Activated CD4-positive, alpha-beta T cell treated with anti-CD3 and anti-CD28 coated beads, Interleukin-10, Interleukin-2, amounts not matched to agents 100 ng/mL and 50 ng/mL, durations not matched to agents 16 hours and 8 hours (primary cell): ENCODE data around the gene PIGB.
"Not testable (repeated sequence)": the region's sequence is repeated elsewhere in the genome, so short reads cannot be mapped to it uniquely, and the experiment has no call there.

ENCODE experiments used
- DNase-seq: peaks from one replicate; pipeline ENCODE4 v3.0.0-alpha.2; 2020

PIGB gene

GRCh38 chr15:55383687-55384086 is 64.7 kb downstream of the PIGB start:
- no peak for DNase-seq

GRCh38 chr15:55387027-55387426 is 68.0 kb downstream of the PIGB start:
- DNase-seq = no peak

- no peak for DNase-seq
Measured at GRCh38 chr15:55389264-55389607, 70.2 kb downstream of the PIGB start.

- DNase-seq = no peak
Measured at GRCh38 chr15:55394694-55395093, 75.7 kb downstream of the PIGB start.

GRCh38 chr15:55398243-55398642 is 79.2 kb downstream of the PIGB start:
- no peak for DNase-seq

GRCh38 chr15:55400050-55400449 is 81.0 kb downstream of the PIGB start:
- DNase-seq = not testable (repeated sequence)

- no peak for DNase-seq
Measured at GRCh38 chr15:55401786-55402246, 82.8 kb downstream of the PIGB start.

GRCh38 chr15:55402707-55403106 is 83.7 kb downstream of the PIGB start:
- peak; percentile 32 for DNase-seq

- peak; percentile 51 for DNase-seq
Measured at GRCh38 chr15:55403531-55403930, 84.5 kb downstream of the PIGB start.
